ENCODE results near the gene PSMF1. TPM values are rescaled to one million over a fixed set of nuclear protein-coding genes. Genes with fewer than 3 reads are reported as not detected.
A peak's percentile ranks its signal among the peaks of the same experiment; 100 is the strongest.

Gene PSMF1
- total and polyA plus RNA-seq, 9 of the 15 experiments (the other 6 are each of a cell fraction or from before 2014, with no cell fraction given): 8.5 to 192 (median 33.2) TPM

DNA sequence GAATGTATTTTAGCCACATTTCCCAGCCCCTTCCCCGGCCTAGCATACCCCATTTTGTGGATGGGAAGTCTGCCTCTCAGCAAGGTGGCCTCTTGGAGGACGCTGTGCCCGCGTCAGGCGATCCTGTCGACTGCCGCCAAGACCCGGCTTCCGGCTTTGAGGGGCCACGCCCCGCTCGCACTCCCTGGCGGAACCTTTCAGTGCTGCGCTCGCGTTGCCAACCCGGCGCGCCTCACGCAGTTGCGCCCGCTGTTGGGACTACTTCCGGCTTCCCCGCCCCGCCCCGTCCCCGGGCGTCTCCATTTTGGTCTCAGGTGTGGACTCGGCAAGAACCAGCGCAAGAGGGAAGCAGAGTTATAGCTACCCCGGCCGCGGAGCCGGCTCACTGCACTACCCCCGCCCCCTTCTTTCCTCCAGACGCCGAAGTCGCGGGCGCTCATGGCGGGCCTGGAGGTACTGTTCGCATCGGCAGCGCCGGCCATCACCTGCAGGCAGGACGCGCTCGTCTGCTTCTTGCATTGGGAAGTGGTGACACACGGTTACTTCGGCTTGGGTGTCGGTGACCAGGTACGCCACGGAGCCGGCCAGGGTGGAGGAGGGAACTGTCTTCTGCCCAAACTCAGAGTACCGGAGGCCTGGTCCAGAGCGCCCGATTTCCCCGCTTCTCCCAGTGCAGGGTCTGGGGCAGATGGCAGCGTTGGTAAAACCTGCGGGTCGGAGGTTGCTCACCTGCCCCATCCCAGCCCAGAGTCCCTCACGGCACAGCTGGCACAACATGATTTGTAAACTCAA is at the start of gene PSMF1 (continued):
- TF ChIP-seq NCOA1 (IDR thresholded peaks at IDR 0.05; ENCODE audit: low read depth) (peak; percentile 98), POLR2AphosphoS5 (IDR thresholded peaks at IDR 0.05; ENCODE audit: control insufficient read depth, insufficient read depth, low read depth, low read length) (peak; percentile 82), ZNF764 (CRISPR knock-in tag; IDR thresholded peaks at IDR 0.05; ENCODE audit: low read depth) (no peak), CBX2 (IDR thresholded peaks at IDR 0.05; ENCODE audit: insufficient read depth, low read length, poor library complexity, severe bottlenecking) (no peak), TCF7 (IDR thresholded peaks at IDR 0.05; ENCODE audit: borderline replicate concordance) (no peak), HDAC6 (IDR thresholded peaks at IDR 0.05; ENCODE audit: low read depth, low read length) (no peak), ZNF146 (CRISPR knock-in tag; IDR thresholded peaks at IDR 0.05; ENCODE audit: unreplicated experiment) (no peak), ZNF507 (tag; conservative IDR thresholded peaks at IDR 0.05) (no peak), LARP7 (IDR thresholded peaks at IDR 0.05) (no peak), ZC3H8 (IDR thresholded peaks at IDR 0.05) (no peak), NCOA6 (IDR thresholded peaks at IDR 0.05) (no peak), EZH2 (IDR thresholded peaks at IDR 0.05; ENCODE audit: borderline replicate concordance, low read depth, low read length) (no peak), EP300 (IDR thresholded peaks at IDR 0.05; ENCODE audit: low read length) (peak; percentile 50), ZNF12 (CRISPR knock-in tag; IDR thresholded peaks at IDR 0.05) (no peak), RBBP5 (IDR thresholded peaks at IDR 0.05; ENCODE audit: borderline replicate concordance, insufficient read depth, low read length, poor library complexity, severe bottlenecking) (peak; percentile 92), NR4A1 (CRISPR knock-in tag; IDR thresholded peaks at IDR 0.05) (no peak), NR4A1 (tag; IDR thresholded peaks at IDR 0.05) (no peak), KAT7 (CRISPR knock-in tag; IDR thresholded peaks at IDR 0.05; ENCODE audit: borderline replicate concordance) (peak; percentile 69; the same call in 1 of the 2 replicates), PCBP1 (IDR thresholded peaks at IDR 0.05; ENCODE audit: low read depth, low read length, poor library complexity, severe bottlenecking) (peak; percentile 84)
- TF ChIP-seq, protein P1, sequence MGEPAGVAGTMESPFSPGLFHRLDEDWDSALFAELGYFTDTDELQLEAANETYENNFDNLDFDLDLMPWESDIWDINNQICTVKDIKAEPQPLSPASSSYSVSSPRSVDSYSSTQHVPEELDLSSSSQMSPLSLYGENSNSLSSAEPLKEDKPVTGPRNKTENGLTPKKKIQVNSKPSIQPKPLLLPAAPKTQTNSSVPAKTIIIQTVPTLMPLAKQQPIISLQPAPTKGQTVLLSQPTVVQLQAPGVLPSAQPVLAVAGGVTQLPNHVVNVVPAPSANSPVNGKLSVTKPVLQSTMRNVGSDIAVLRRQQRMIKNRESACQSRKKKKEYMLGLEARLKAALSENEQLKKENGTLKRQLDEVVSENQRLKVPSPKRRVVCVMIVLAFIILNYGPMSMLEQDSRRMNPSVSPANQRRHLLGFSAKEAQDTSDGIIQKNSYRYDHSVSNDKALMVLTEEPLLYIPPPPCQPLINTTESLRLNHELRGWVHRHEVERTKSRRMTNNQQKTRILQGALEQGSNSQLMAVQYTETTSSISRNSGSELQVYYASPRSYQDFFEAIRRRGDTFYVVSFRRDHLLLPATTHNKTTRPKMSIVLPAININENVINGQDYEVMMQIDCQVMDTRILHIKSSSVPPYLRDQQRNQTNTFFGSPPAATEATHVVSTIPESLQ (CRISPR knock-in tag; IDR thresholded peaks at IDR 0.05): 0 out of 2 replicates have a peak, but pooled peaks have one; percentile 83
